Panc1 (cell line): ENCODE measurements around the gene DIP2C. TPM values are rescaled to one million over a fixed set of nuclear protein-coding genes. Genes with fewer than 3 reads are reported as not detected.

Experiments used
- ATAC-seq: fragments of 200-7000 bp; cut with Tn5 transposase; 2 replicates; pipeline ENCODE4 v1.9.1; 2020; ENCODE audit warnings: mild to moderate bottlenecking, moderate library complexity
- BruUV-seq: library from RNA; stranded (reverse); fragments of 400-500 nt; replicated peaks from 2 replicates; lab custom pipeline; 2021; lab: Mats Ljungman, UMichigan
- CTCF ChIA-PET: fragments of 300-600 bp; sonication (Branson Sonifier 250); formaldehyde crosslinking; loops from one replicate; lab custom pipeline; 2022; ENCODE audit warnings: antibody characterized with exemption; lab: Charles Lee
- POLR2A ChIA-PET: fragments of 300-600 bp; sonication (Branson Sonifier 250); formaldehyde crosslinking; loops from one replicate; lab custom pipeline; 2022; ENCODE audit warnings: antibody characterized with exemption; lab: Charles Lee
- DNase-seq: peaks from one replicate; pipeline ENCODE4 v3.0.0-alpha.2; 2010; ENCODE audit warnings: low read depth, low spot score
- H3K27ac ChIP-seq: 2 replicates; pipeline ENCODE4 v1.5.1; 2011; ENCODE audit warnings: mild to moderate bottlenecking, low read length, inconsistent platforms
- H3K27me3 ChIP-seq: fragments of 200-500 bp; sonication (Bioruptor generic); 2 replicates; pipeline ENCODE4 v1.6.0; 2014; ENCODE audit warnings: low read length, inconsistent platforms; ENCODE audit not compliant: control insufficient read depth, insufficient read depth
- H3K36me3 ChIP-seq: fragments of 200-500 bp; sonication (Bioruptor generic); 2 replicates; pipeline ENCODE4 v1.5.1; 2014; ENCODE audit warnings: inconsistent platforms, mild to moderate bottlenecking, low read length, moderate library complexity; ENCODE audit not compliant: control insufficient read depth, insufficient read depth
- H3K4me1 ChIP-seq: 2 replicates; pipeline ENCODE4 v1.5.1; 2011; ENCODE audit warnings: inconsistent platforms, mild to moderate bottlenecking, low read length, moderate library complexity; ENCODE audit not compliant: control insufficient read depth, insufficient read depth
- H3K4me3 ChIP-seq, 2 experiments: 2 replicates each; pipeline ENCODE4 v1.5.1; 2011 to 2012; ENCODE audit warnings: low read depth in 2 of 2, low read length in 2 of 2, mild to moderate bottlenecking in 2 of 2, inconsistent platforms in 1 of 2, moderate library complexity in 1 of 2
- H3K9me3 ChIP-seq: fragments of 200-500 bp; sonication (Bioruptor generic); 2 replicates; pipeline ENCODE4 v1.5.1; 2014; ENCODE audit warnings: low read depth, mild to moderate bottlenecking, inconsistent platforms, low read length, moderate library complexity; ENCODE audit not compliant: control insufficient read depth, insufficient read depth
- CTCF ChIP-seq: fragments of 450-650 bp; IDR thresholded peaks from 2 replicates; pipeline ENCODE4 v1.5.1; 2017; ENCODE audit warnings: mild to moderate bottlenecking
- POLR2AphosphoS5 ChIP-seq: IDR thresholded peaks from 2 replicates; pipeline ENCODE4 v1.6.1; 2012; ENCODE audit warnings: mild to moderate bottlenecking, low read depth, low read length, moderate library complexity
- SIN3A ChIP-seq: IDR thresholded peaks from 2 replicates; pipeline ENCODE4 v1.6.1; 2012; ENCODE audit warnings: low read depth, mild to moderate bottlenecking, low read length, moderate library complexity, borderline replicate concordance; ENCODE audit not compliant: insufficient read depth
- TCF7L2 ChIP-seq: IDR thresholded peaks from 2 replicates; pipeline ENCODE4 v1.6.1; 2011; ENCODE audit warnings: mild to moderate bottlenecking, low read depth, low read length, inconsistent platforms
- in situ Hi-C: cut with HindIII; loops from 2 replicates; pipeline ENCODE4 v1.10.0; 2016; ENCODE audit warnings: low sequenced_read_pairs, low pct_unique_long_range_greater_than_20kb
- intact Hi-C: fragments of 100-400 bp; cut with micrococcal nuclease; formaldehyde crosslinking; loops from one replicate; pipeline ENCODE4 v1.10.0; 2022; ENCODE audit not compliant: unreplicated experiment
- total RNA-seq: library from RNA; stranded (reverse); gene quantifications from one replicate; pipeline ENCODE4 v1.2.1, GENCODE V29; 2021; ENCODE audit not compliant: unreplicated experiment
- TF ChIP-seq, protein P1 (sequence below), 2 experiments: IDR thresholded peaks; 2 replicates each; pipeline ENCODE4 v1.6.1; 2011 to 2012; ENCODE audit warnings: low read depth in 2 of 2, control low read depth in 1 of 2, low read length in 1 of 2, mild to moderate bottlenecking in 1 of 2, moderate library complexity in 1 of 2; ENCODE audit not compliant: insufficient read depth in 1 of 2

Gene DIP2C
- total RNA-seq, 1 experiment from 2014 or later = 13.2 TPM

DNA sequence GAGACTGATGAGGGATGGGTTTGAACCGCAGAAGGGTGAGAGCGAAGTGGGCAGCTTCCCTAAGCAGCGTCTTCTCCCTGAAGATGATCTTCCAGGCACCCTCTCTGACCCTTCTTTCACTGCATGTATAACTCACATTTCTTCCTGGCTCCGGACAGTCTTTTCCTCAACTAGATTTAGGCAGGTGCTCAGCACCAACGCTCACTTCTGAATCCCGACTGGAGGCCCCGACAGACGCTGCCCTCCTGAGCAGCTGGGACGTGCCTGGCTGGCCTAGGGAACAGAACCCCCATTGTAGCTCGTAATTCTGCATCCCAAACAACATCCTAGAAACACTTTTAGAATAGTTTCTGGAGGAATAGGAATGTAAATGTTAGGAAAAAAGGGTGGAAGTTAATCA lies 206.6 kb downstream of the DIP2C start:
- ATAC-seq (no peak), DNase-seq (no peak)
- no peaks in the 10 kb centered on the region for H3K27me3 ChIP-seq
- H3K27ac ChIP-seq = no peak overlapping the region
- CTCF ChIA-PET = no interaction called here
- no peaks in the 10 kb centered on the region; the same call in 1 of the 2 replicates for H3K4me1 ChIP-seq
- POLR2A ChIA-PET = no interaction called here
- in situ Hi-C loops = no loop called here
- BruUV-seq = no TSS peak
- TF ChIP-seq, protein P1, sequence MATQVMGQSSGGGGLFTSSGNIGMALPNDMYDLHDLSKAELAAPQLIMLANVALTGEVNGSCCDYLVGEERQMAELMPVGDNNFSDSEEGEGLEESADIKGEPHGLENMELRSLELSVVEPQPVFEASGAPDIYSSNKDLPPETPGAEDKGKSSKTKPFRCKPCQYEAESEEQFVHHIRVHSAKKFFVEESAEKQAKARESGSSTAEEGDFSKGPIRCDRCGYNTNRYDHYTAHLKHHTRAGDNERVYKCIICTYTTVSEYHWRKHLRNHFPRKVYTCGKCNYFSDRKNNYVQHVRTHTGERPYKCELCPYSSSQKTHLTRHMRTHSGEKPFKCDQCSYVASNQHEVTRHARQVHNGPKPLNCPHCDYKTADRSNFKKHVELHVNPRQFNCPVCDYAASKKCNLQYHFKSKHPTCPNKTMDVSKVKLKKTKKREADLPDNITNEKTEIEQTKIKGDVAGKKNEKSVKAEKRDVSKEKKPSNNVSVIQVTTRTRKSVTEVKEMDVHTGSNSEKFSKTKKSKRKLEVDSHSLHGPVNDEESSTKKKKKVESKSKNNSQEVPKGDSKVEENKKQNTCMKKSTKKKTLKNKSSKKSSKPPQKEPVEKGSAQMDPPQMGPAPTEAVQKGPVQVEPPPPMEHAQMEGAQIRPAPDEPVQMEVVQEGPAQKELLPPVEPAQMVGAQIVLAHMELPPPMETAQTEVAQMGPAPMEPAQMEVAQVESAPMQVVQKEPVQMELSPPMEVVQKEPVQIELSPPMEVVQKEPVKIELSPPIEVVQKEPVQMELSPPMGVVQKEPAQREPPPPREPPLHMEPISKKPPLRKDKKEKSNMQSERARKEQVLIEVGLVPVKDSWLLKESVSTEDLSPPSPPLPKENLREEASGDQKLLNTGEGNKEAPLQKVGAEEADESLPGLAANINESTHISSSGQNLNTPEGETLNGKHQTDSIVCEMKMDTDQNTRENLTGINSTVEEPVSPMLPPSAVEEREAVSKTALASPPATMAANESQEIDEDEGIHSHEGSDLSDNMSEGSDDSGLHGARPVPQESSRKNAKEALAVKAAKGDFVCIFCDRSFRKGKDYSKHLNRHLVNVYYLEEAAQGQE (IDR thresholded peaks at IDR 0.05; ENCODE audit: insufficient read depth in 1 of 2, low read depth in 2 of 2, low read length in 1 of 2) = no peak
- TF ChIP-seq TCF7L2 (no peak), CTCF (no peak), POLR2AphosphoS5 (no peak), SIN3A (no peak)
- intact Hi-C loops = no loop called here
- no peaks in the 10 kb centered on the region for H3K36me3 ChIP-seq
- no peaks in the 10 kb centered on the region for H3K9me3 ChIP-seq
- H3K4me3 ChIP-seq = no peak overlapping the region

- Histone ChIP-seq H3K27ac (no peak overlapping the region), H3K4me3 (no peak overlapping the region), H3K4me1 (no peaks in the 10 kb centered on the region; the same call in 1 of the 2 replicates), H3K27me3 (no peaks in the 10 kb centered on the region), H3K9me3 (no peaks in the 10 kb centered on the region), H3K36me3 (no peaks in the 10 kb centered on the region)
- intact Hi-C loops (no loop called here), in situ Hi-C loops (no loop called here)
- CTCF ChIA-PET = no interaction called here
- no peak for DNase-seq
- POLR2A ChIA-PET = no interaction called here
- ATAC-seq = no peak
- TF ChIP-seq CTCF (no peak), POLR2AphosphoS5 (no peak), TCF7L2 (no peak), SIN3A (no peak)
- TF ChIP-seq, protein P1 (IDR thresholded peaks at IDR 0.05; ENCODE audit: insufficient read depth in 1 of 2, low read depth in 2 of 2, low read length in 1 of 2) = no peak
- no TSS peak for BruUV-seq
These were observed 207.4 kb downstream of the DIP2C start for GRCh38 chr10:482051-482501.
